BJ (cell line): ENCODE results near the gene GPBAR1. TPM values are rescaled to one million over a fixed set of nuclear protein-coding genes. Genes with fewer than 3 reads are reported as not detected.
A peak's percentile ranks its signal among the peaks of the same experiment; 100 is the strongest.

Experiments used
- CTCF ChIA-PET: fragments of 350-600 bp; formaldehyde crosslinking; extraction: SDS; loops from one replicate; lab custom pipeline; 2021; ENCODE audit warnings: antibody characterized with exemption, inconsistent platforms; lab: Yijun Ruan, JAX
- POLR2A ChIA-PET: fragments of 300-600 bp; sonication (Branson Sonifier 250); formaldehyde crosslinking; extraction: SDS; loops from one replicate; lab custom pipeline; 2021; ENCODE audit warnings: antibody characterized with exemption; lab: Charles Lee
- DNase-seq: peaks from one replicate; pipeline ENCODE4 v3.0.0-alpha.2; 2011; ENCODE audit warnings: low read depth
- H3K27me3 ChIP-seq: 2 replicates; pipeline ENCODE4 v1.6.0; 2011; ENCODE audit warnings: low read length; ENCODE audit not compliant: control insufficient read depth, insufficient read depth
- H3K36me3 ChIP-seq: 2 replicates; pipeline ENCODE4 v1.5.1; 2011; ENCODE audit warnings: low read length; ENCODE audit not compliant: control insufficient read depth, insufficient read depth
- H3K4me3 ChIP-seq: 2 replicates; pipeline ENCODE4 v1.5.1; 2011; ENCODE audit warnings: low read depth, mild to moderate bottlenecking, control low read depth, low read length
- CTCF ChIP-seq: IDR thresholded peaks from 2 replicates; pipeline ENCODE4 v1.5.1; 2011; ENCODE audit warnings: low read depth, mild to moderate bottlenecking, control low read depth, inconsistent platforms, low read length, moderate library complexity; ENCODE audit not compliant: insufficient read depth
- polyA plus RNA-seq: library from polyadenylated mRNA; depleted of rRNA; stranded (reverse); fragments of >200 nt; gene quantifications from 2 replicates; pipeline ENCODE4 v1.2.3, GENCODE V29; 2011

Gene GPBAR1
- polyA plus RNA-seq, 1 experiment: not detected

GRCh38 chr2:218262237-218262600, 1.4 kb downstream of the GPBAR1 start:
- no peak for DNase-seq
- H3K27me3 ChIP-seq: no peaks in the 10 kb centered on the region
- H3K36me3 ChIP-seq: peaks cover 29% of the 10 kb centered on the region
- TF ChIP-seq CTCF: no peak
- ChIA-PET POLR2A (no interaction called here), CTCF (interaction anchor here (0.9 to 1.4 kb wide), 4 partner anchors 9 to 76 kb away, joined by 3 to 4 read pairs (median 3); no protein-coding TSS in a partner anchor)
- no peak overlapping the region for H3K4me3 ChIP-seq

- ChIA-PET POLR2A (no interaction called here), CTCF (interaction anchor here (0.9 to 1.4 kb wide), 4 partner anchors 9 to 77 kb away, joined by 3 to 4 read pairs (median 3); no protein-coding TSS in a partner anchor)
- Histone ChIP-seq H3K4me3 (no peak overlapping the region), H3K36me3 (peaks cover 33% of the 10 kb centered on the region), H3K27me3 (no peaks in the 10 kb centered on the region)
- DNase-seq: no peak
- TF ChIP-seq CTCF: no peak
These were observed 2.1 kb downstream of the GPBAR1 start for GRCh38 chr2:218262631-218263586.

GRCh38 chr2:218263817-218264641, 3.2 kb downstream of the GPBAR1 start:
- H3K4me3 ChIP-seq: no peak overlapping the region
- ChIA-PET POLR2A (no interaction called here), CTCF (no interaction called here)
- no peaks in the 10 kb centered on the region for H3K27me3 ChIP-seq
- peaks cover 33% of the 10 kb centered on the region for H3K36me3 ChIP-seq
- DNase-seq: no peak
- 0 out of 2 replicates have a peak, but pooled peaks have one; percentile 9 for TF ChIP-seq CTCF

- TF ChIP-seq CTCF: no peak
- CTCF ChIA-PET: no interaction called here
- DNase-seq: no peak
These were observed 4.2 kb downstream of the GPBAR1 start for GRCh38 chr2:218264773-218265561.

More at GRCh38 chr2:218264773-218265561, 4.2 kb downstream of the GPBAR1 start:
- Histone ChIP-seq H3K4me3 (no peak overlapping the region), H3K36me3 (peaks cover 33% of the 10 kb centered on the region), H3K27me3 (no peaks in the 10 kb centered on the region)
- POLR2A ChIA-PET: no interaction called here
